GM12878 (cell line): ENCODE data around the gene CRYAA.

ENCODE experiments used
- JUNB ChIP-seq: IDR thresholded peaks from 2 replicates; pipeline ENCODE4 v1.6.1; 2016; ENCODE audit warnings: antibody characterized with exemption, mild to moderate bottlenecking
- JUND ChIP-seq: IDR thresholded peaks from 2 replicates; pipeline ENCODE4 v1.6.1; 2012; ENCODE audit warnings: low read depth, mild to moderate bottlenecking, low read length, improper control_type of control experiment, moderate library complexity
- KLF5 ChIP-seq: fragments of 450-650 bp; IDR thresholded peaks from 2 replicates; pipeline ENCODE4 v1.6.1; 2014; ENCODE audit warnings: mild to moderate bottlenecking; ENCODE audit not compliant: partially characterized antibody
- RAD21 ChIP-seq: IDR thresholded peaks from 2 replicates; pipeline ENCODE4 v1.6.1; 2011; ENCODE audit warnings: mild to moderate bottlenecking, low read depth, low read length, moderate library complexity; ENCODE audit not compliant: insufficient read depth
- YY1 ChIP-seq: IDR thresholded peaks from 2 replicates; pipeline ENCODE4 v1.6.1; 2011; ENCODE audit warnings: low read depth, mild to moderate bottlenecking, low read length
- TF ChIP-seq, protein P1 (sequence below), 3 experiments: IDR thresholded peaks in 2 of 3; conservative IDR thresholded peaks in 1 of 3; 2 replicates each; pipeline ENCODE4 v1.5.1; 2011; ENCODE audit warnings: low read depth in 3 of 3, low read length in 3 of 3, mild to moderate bottlenecking in 3 of 3, control low read depth in 2 of 3, moderate library complexity in 2 of 3, inconsistent platforms in 1 of 3, mixed read lengths in 1 of 3; ENCODE audit not compliant: control insufficient read depth in 2 of 3, insufficient read depth in 1 of 3; ENCODE audit errors: extremely low read depth in 1 of 3
- TF ChIP-seq, protein P2 (sequence below): fragments of 150-350 bp; IDR thresholded peaks from 2 replicates; pipeline ENCODE4 v1.6.1; 2014; ENCODE audit warnings: mild to moderate bottlenecking, low read depth, low read length

DNA sequence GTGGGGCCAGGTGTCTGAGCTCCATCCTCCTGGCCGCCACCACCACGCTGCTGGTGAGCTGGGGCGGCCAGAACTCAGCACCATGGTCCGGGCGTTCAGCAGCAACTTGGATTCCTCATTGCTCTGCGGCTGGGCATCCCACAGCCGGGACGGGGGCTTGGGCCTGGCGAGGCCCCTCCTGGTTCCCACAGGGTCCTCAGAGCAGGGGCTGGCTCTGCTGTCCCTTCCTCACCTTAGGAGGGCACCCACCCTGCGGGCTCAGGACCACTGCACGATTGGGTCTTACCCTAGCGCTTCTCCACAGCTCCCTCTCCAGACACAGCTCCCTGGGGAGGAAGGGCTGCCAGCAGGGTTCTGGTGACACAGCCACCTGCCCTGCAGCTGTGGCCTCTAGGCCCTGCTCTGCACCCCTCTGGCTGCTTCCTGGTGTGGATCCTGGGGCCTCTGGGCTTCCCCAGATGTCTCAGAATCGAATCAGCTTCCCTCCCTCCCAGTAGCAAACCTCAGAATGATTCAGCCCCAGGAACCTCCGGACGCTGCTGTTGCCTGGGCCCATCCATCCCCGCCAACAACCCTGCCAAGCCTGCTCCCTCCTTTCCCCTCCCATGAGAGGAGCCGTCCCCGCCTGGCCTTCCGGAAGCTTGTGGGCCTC lies 25.0 kb downstream of the CRYAA start:
- TF ChIP-seq, protein P1, sequence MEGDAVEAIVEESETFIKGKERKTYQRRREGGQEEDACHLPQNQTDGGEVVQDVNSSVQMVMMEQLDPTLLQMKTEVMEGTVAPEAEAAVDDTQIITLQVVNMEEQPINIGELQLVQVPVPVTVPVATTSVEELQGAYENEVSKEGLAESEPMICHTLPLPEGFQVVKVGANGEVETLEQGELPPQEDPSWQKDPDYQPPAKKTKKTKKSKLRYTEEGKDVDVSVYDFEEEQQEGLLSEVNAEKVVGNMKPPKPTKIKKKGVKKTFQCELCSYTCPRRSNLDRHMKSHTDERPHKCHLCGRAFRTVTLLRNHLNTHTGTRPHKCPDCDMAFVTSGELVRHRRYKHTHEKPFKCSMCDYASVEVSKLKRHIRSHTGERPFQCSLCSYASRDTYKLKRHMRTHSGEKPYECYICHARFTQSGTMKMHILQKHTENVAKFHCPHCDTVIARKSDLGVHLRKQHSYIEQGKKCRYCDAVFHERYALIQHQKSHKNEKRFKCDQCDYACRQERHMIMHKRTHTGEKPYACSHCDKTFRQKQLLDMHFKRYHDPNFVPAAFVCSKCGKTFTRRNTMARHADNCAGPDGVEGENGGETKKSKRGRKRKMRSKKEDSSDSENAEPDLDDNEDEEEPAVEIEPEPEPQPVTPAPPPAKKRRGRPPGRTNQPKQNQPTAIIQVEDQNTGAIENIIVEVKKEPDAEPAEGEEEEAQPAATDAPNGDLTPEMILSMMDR (IDR thresholded peaks at IDR 0.05 in 2 of 3, conservative IDR thresholded peaks at IDR 0.05 in 1 of 3; ENCODE audit: control insufficient read depth in 2 of 3, extremely low read depth in 1 of 3, insufficient read depth in 1 of 3, low read depth in 3 of 3, low read length in 3 of 3): no peak
- TF ChIP-seq KLF5 (no peak), YY1 (no peak), JUNB (no peak), JUND (no peak), RAD21 (no peak)
- TF ChIP-seq, protein P2, sequence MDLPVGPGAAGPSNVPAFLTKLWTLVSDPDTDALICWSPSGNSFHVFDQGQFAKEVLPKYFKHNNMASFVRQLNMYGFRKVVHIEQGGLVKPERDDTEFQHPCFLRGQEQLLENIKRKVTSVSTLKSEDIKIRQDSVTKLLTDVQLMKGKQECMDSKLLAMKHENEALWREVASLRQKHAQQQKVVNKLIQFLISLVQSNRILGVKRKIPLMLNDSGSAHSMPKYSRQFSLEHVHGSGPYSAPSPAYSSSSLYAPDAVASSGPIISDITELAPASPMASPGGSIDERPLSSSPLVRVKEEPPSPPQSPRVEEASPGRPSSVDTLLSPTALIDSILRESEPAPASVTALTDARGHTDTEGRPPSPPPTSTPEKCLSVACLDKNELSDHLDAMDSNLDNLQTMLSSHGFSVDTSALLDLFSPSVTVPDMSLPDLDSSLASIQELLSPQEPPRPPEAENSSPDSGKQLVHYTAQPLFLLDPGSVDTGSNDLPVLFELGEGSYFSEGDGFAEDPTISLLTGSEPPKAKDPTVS: no peak
